NCI-H1417 treated with DMSO at 0.1 percent for 48 hours (cell line): ENCODE results near the gene CHDH.

Experiments used
- DNase-seq: peaks from one replicate; lab custom pipeline; 2025; lab: John Stamatoyannopoulos, UW

CHDH gene

GRCh38 chr3:53850895-53851294, 4.7 kb upstream of the CHDH start:
- no peak for DNase-seq

DNA sequence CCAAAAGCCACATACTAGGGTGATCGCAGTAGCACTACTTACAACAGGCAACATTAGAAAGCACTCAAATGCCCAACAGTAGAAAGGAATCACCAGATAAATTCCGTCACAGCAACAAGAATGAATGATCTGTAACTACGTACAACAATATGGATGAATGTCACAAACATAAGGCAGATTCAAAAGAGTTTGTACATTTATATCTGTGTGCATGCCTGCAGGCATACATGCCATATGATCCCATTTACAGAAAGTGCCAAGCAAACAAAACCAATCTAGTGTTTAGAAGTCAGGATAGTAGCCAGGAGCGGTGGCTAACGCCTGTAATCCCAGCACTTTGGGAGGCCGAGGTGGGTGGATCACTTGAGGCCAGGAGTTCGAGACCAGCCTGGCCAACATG, 3.7 kb upstream of the CHDH start:
- no peak for DNase-seq

- no peak for DNase-seq
Measured at GRCh38 chr3:53846851-53847155, 584 bp upstream of the CHDH start.

- DNase-seq = no peak
Measured at GRCh38 chr3:53845881-53846133, 412 bp downstream of the CHDH start.

GRCh38 chr3:53845103-53845880, 927 bp downstream of the CHDH start:
- DNase-seq = no peak

DNA sequence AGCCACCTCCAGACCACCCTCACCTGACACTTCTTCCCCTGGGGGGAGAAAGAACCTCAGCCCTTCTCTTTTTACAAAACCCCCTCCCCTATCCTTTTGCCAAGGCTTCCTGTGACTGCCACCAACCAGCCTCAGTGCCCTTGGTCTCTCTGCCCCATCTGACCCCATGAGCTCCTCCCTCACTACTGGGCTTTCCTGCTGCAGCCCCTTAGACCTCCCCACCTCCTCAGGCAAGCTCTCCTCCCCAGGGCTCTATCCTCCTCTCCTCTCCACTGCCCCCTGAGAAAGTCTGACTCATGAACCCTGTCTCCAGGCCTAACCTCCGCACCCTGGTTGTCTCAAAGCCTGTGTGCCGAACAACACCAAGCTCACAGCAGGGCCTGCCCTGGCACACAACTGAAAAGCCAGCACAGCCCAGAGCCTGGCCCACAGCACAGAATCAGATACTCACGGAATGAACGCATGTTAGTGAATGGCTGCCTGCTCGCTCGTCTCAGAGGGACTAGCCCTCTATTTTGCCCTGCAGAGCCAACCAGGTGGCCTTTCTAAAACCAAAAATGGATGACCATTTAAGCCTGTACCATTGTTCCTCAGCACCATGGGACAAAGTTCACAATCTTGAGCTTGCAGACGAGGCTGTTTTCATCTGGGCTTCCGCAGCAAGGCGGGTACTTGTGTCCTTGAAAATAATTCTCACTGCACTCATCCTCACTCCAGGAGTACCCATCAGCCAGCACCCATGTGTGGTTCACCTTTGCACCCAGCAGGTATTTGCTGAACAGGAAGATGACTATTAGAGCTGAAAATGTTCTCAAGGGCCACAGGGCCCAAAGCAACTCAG, 1.7 kb downstream of the CHDH start:
- DNase-seq = no peak

DNA sequence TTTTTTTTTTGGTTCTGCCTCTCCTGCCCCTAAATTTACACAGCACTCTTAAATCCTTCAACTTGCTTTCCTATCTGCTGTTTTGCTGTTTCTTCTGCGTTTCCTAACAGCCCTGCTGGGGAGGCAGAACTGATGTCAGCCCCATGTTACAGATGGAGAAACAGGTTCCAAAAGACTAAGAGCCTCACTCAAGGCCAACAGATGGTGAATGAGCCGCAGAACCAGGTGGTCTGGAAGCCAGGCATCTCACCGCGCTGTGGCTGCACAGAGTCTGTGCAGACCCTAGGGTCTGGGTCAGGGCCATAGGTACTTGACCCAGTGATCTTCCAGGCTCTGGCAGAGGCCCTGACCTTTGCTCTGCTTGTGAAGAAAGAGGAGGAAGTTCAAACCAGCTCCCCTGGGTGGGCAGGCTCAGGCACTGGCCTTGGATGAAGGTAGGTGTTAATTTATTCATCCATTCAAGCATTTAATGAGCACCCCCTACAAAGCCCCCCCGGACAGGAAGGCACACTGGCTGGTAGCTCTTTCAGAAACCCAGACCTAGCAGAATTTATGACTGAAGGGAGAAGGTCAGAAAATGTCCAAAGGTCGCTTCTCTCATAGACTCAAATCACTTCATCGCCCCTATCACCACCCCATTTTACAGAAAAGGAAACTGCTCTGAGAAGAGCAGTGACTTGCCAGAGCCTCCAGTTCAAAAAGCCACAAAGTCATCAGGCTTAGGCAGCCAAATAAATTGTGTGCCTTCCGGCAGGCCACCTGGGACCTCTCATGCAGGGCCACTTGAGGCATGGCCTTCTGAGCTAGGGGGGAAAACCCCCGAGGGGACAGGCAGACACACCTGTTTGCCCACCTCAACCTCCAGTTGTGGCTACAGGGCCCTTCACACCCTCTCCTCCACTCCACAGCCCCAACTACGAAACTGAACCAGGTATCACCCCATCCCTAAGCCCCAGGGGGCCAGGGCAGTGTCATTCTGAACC, 2.7 kb downstream of the CHDH start:
- DNase-seq = no peak

GRCh38 chr3:53842436-53843194, 3.6 kb downstream of the CHDH start:
- no peak for DNase-seq

- no peak for DNase-seq
Measured at GRCh38 chr3:53841296-53841695, 4.9 kb downstream of the CHDH start.

GRCh38 chr3:53837331-53837730, 8.9 kb downstream of the CHDH start:
- DNase-seq = no peak

GRCh38 chr3:53836084-53836872, 9.9 kb downstream of the CHDH start:
- DNase-seq = no peak

GRCh38 chr3:53835257-53835656, 11.0 kb downstream of the CHDH start:
- no peak for DNase-seq

DNA sequence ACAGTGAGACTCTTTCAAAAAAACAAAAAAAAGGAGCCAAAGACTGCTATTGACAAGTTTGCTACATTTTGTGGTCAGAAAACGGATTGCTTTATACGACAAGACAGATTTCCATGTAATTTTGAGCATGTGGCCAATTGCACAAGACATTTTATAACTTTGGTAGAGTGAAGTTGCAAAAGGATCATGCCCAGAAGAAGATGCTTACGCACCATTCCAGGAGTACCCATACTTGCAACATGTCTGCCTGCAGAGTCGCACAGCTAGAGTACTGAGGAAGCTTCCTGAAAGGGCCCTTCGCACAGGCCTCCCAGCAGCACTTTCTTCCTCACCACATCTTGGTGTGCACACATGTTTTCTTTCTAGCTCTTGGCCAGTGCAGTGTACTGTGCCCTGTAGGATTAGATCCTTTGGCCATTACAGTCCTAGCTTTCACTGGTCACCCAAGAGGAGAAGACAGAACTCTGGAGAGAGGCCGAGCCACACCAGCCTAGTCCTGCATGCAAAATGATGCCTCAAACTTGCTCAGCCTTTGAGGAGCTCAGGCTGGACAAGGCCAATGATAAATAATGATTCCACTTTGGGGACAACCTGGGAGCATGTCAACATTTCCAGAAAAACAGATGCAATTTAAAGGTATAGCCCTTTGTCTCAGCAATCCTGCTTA, 11.7 kb downstream of the CHDH start:
- no peak for DNase-seq

GRCh38 chr3:53833700-53834099, 12.5 kb downstream of the CHDH start:
- DNase-seq = no peak

- DNase-seq = no peak
Measured at GRCh38 chr3:53833053-53833645, 13.1 kb downstream of the CHDH start.

GRCh38 chr3:53830944-53831343, 15.3 kb downstream of the CHDH start:
- no peak for DNase-seq

DNA sequence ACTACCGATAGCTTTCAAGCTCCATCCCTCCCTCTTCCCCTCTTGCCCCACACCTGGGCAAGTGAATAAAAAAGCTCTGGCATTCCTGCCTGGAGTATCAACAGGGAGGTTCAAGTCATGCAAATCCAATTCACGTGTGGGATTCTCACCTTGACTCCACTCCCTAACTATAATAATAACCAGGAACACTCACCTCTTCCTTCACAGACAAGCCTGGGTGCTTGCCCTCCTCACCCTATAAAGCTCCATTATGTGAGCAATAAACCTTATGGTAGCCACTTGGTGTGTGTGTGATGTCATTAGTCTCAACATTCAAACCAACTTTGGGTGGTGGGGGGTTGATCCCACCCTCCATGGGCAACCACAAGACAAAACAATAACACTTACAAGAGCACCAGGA, 16.6 kb downstream of the CHDH start:
- no peak for DNase-seq

DNA sequence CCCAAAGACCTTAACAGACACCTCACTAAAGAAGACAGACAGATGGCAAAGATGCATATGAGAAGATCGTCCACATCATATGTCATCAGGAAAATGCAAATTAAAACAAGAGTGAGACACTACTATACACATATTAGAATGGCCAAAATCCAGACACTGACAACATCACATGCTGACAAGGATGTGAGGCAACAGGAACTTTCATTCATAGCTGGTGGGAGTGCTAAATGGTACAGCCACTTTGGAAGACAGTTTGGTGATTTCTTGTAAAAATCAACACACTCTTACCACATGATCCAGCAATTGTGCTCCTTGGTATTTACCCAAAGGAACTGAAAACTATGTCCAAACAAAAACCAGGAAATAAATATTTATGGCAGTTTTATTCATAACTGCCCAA, 17.6 kb downstream of the CHDH start:
- no peak for DNase-seq

DNA sequence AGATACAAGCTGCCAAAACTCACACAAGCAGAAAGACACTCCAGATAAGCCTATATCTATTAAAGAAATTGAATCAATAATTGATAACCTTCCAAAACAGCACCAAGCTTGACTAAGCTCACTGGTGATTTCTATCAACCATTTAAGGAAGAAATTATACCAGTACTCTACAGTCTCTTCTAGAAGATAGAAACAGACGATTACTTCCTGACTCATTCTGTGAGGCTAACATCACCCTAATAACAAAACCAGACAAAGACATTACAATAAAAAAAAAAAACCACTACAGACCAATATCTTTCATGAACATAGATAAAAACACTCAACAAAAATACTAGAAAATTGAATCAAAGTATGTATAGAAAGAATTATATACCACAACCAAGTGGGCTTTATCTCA, 20.2 kb downstream of the CHDH start:
- DNase-seq = no peak

- no peak for DNase-seq
Measured at GRCh38 chr3:53824795-53825194, 21.4 kb downstream of the CHDH start.
